ENCODE results near the gene MTRFR. TPM values are rescaled to one million over a fixed set of nuclear protein-coding genes. Genes with fewer than 3 reads are reported as not detected.

MTRFR gene
- total RNA-seq, 1 donor from 2014 or later = 11.5 TPM

- H3K36me3 Mint-ChIP-seq (ENCODE audit: low read depth) = peaks cover 32% of the 10 kb centered on the region
- no peaks in the 10 kb centered on the region for H3K27me3 Mint-ChIP-seq (ENCODE audit: low read depth)
- no peak overlapping the region for H3K4me3 Mint-ChIP-seq (ENCODE audit: unreplicated experiment)
- no peaks in the 10 kb centered on the region for H3K4me1 Mint-ChIP-seq (ENCODE audit: low read depth)
- no peaks in the 10 kb centered on the region for H3K9me3 Mint-ChIP-seq (ENCODE audit: low read depth)
- TF ChIP-seq CTCF (IDR thresholded peaks at IDR 0.05) = no peak
- DNase-seq (ENCODE audit: low spot score) = no peak
- H3K27ac Mint-ChIP-seq (ENCODE audit: unreplicated experiment) = no peak overlapping the region
These were observed 73.0 kb downstream of the MTRFR start for GRCh38 chr12:123306200-123306599.

Other genes with a start within 250 kb of the MTRFR start
- gene PITPNM2, start 82.3 kb upstream of the MTRFR start, total RNA-seq = 6.1 to 11.6 TPM (median 11.5 TPM) in 3 replicates
- 24.9 to 35.5 TPM (median 27.2 TPM) in 3 replicates for gene MPHOSPH9, start 295 bp upstream of the MTRFR start, total RNA-seq
- 263 to 301 TPM (median 280 TPM) in 3 replicates for gene CDK2AP1, start 38.4 kb downstream of the MTRFR start, total RNA-seq
- gene SBNO1, start 131.4 kb downstream of the MTRFR start, total RNA-seq = 33.5 to 37.7 TPM (median 37.3 TPM) in 3 replicates
- 43.8 to 49.5 TPM (median 47.1 TPM) in 3 replicates for gene KMT5A, start 150.7 kb downstream of the MTRFR start, total RNA-seq
- 3.1 to 4.2 TPM (median 3.8 TPM) in 3 replicates for gene RILPL2, start 203.2 kb downstream of the MTRFR start, total RNA-seq
- gene SNRNP35, start 224.7 kb downstream of the MTRFR start, total RNA-seq = 8.2 to 19.3 TPM (median 9.2 TPM) in 3 replicates

Data from chondrocyte (in vitro differentiated cells).